BLaER1 (cell line): ENCODE measurements around the gene COL8A1.

Source experiments
- H3K27ac ChIP-seq: shearing (Covaris generic); formaldehyde crosslinking; 2 replicates; pipeline ENCODE4 v1.8.1; 2022
- H3K27me3 ChIP-seq: shearing (Covaris generic); formaldehyde crosslinking; 2 replicates; pipeline ENCODE4 v1.8.1; 2022
- H3K36me3 ChIP-seq: shearing (Covaris generic); formaldehyde crosslinking; 2 replicates; pipeline ENCODE4 v1.8.1; 2022
- H3K4me1 ChIP-seq: shearing (Covaris generic); formaldehyde crosslinking; 2 replicates; pipeline ENCODE4 v1.8.1; 2022
- H3K4me2 ChIP-seq: shearing (Covaris generic); formaldehyde crosslinking; 2 replicates; pipeline ENCODE4 v1.8.1; 2022
- H3K4me3 ChIP-seq: shearing (Covaris generic); formaldehyde crosslinking; 2 replicates; pipeline ENCODE4 v1.8.1; 2022
- H3K9ac ChIP-seq: shearing (Covaris generic); formaldehyde crosslinking; 2 replicates; pipeline ENCODE4 v1.8.1; 2022
- H3K9me3 ChIP-seq: shearing (Covaris generic); formaldehyde crosslinking; 2 replicates; pipeline ENCODE4 v1.8.1; 2022
- H4K20me1 ChIP-seq: shearing (Covaris generic); formaldehyde crosslinking; 2 replicates; pipeline ENCODE4 v1.8.1; 2022
- Cebpa-rat ChIP-seq: shearing (Covaris generic); IDR thresholded peaks from 2 replicates; pipeline ENCODE4 v1.8.1; 2022

COL8A1 gene

GRCh38 chr3:99666201-99666600 lies 27.8 kb downstream of the COL8A1 start:
- H3K4me1 ChIP-seq, result no peaks in the 10 kb centered on the region
- H3K27ac ChIP-seq, result no peak overlapping the region
- no peaks in the 10 kb centered on the region for H4K20me1 ChIP-seq
- TF ChIP-seq Cebpa-rat, result no peak
- no peak overlapping the region for H3K4me2 ChIP-seq
- no peaks in the 10 kb centered on the region for H3K27me3 ChIP-seq
- no peaks in the 10 kb centered on the region for H3K36me3 ChIP-seq
- H3K4me3 ChIP-seq, result no peak overlapping the region
- H3K9ac ChIP-seq, result no peak overlapping the region
- H3K9me3 ChIP-seq, result no peaks in the 10 kb centered on the region

- no peaks in the 10 kb centered on the region for H3K27me3 ChIP-seq
- no peak overlapping the region for H3K4me3 ChIP-seq
- H4K20me1 ChIP-seq, result no peaks in the 10 kb centered on the region
- H3K4me2 ChIP-seq, result no peak overlapping the region
- H3K4me1 ChIP-seq, result no peaks in the 10 kb centered on the region
- no peak overlapping the region for H3K27ac ChIP-seq
- no peak for TF ChIP-seq Cebpa-rat
- H3K9me3 ChIP-seq, result no peaks in the 10 kb centered on the region
- no peak overlapping the region for H3K9ac ChIP-seq
- H3K36me3 ChIP-seq, result no peaks in the 10 kb centered on the region
Measured at GRCh38 chr3:99668044-99668443, 29.6 kb downstream of the COL8A1 start.

- no peak overlapping the region for H3K4me2 ChIP-seq
- no peaks in the 10 kb centered on the region for H3K27me3 ChIP-seq
- TF ChIP-seq Cebpa-rat, result no peak
Measured at GRCh38 chr3:99669879-99670555, 31.6 kb downstream of the COL8A1 start.

GRCh38 chr3:99670556-99670950 lies 32.2 kb downstream of the COL8A1 start:
- Histone ChIP-seq H4K20me1 (no peaks in the 10 kb centered on the region), H3K9ac (no peak overlapping the region), H3K4me3 (no peak overlapping the region), H3K4me1 (no peaks in the 10 kb centered on the region), H3K27me3 (no peaks in the 10 kb centered on the region), H3K4me2 (no peak overlapping the region), H3K36me3 (no peaks in the 10 kb centered on the region), H3K9me3 (no peaks in the 10 kb centered on the region), H3K27ac (no peak overlapping the region)
- TF ChIP-seq Cebpa-rat, result no peak

More at GRCh38 chr3:99669879-99670555, 31.6 kb downstream of the COL8A1 start:
- Histone ChIP-seq H3K9ac (no peak overlapping the region), H3K4me1 (no peaks in the 10 kb centered on the region), H3K4me3 (no peak overlapping the region), H3K27ac (no peak overlapping the region), H3K36me3 (no peaks in the 10 kb centered on the region), H4K20me1 (no peaks in the 10 kb centered on the region), H3K9me3 (no peaks in the 10 kb centered on the region)

GRCh38 chr3:99674086-99674789 lies 35.8 kb downstream of the COL8A1 start:
- Histone ChIP-seq H3K27me3 (no peaks in the 10 kb centered on the region), H3K36me3 (no peaks in the 10 kb centered on the region), H3K4me3 (no peak overlapping the region), H3K4me1 (no peaks in the 10 kb centered on the region), H3K9me3 (no peaks in the 10 kb centered on the region), H3K4me2 (no peak overlapping the region), H3K27ac (no peak overlapping the region), H4K20me1 (no peaks in the 10 kb centered on the region), H3K9ac (no peak overlapping the region)
- TF ChIP-seq Cebpa-rat, result no peak

- H3K27ac ChIP-seq, result no peak overlapping the region
- H3K36me3 ChIP-seq, result no peaks in the 10 kb centered on the region
- H4K20me1 ChIP-seq, result no peaks in the 10 kb centered on the region
- no peak for TF ChIP-seq Cebpa-rat
- H3K9me3 ChIP-seq, result no peaks in the 10 kb centered on the region
- H3K9ac ChIP-seq, result no peak overlapping the region
- H3K4me1 ChIP-seq, result no peaks in the 10 kb centered on the region
- H3K27me3 ChIP-seq, result no peaks in the 10 kb centered on the region
- H3K4me2 ChIP-seq, result no peak overlapping the region
- H3K4me3 ChIP-seq, result no peak overlapping the region
Measured at GRCh38 chr3:99678023-99678422, 39.6 kb downstream of the COL8A1 start.

GRCh38 chr3:99678896-99679295 lies 40.5 kb downstream of the COL8A1 start:
- no peaks in the 10 kb centered on the region for H3K9me3 ChIP-seq
- H3K4me1 ChIP-seq, result no peaks in the 10 kb centered on the region
- no peak overlapping the region for H3K27ac ChIP-seq
- H3K27me3 ChIP-seq, result no peaks in the 10 kb centered on the region
- no peaks in the 10 kb centered on the region for H3K36me3 ChIP-seq
- H3K9ac ChIP-seq, result no peak overlapping the region
- TF ChIP-seq Cebpa-rat, result no peak
- H3K4me2 ChIP-seq, result no peak overlapping the region
- H4K20me1 ChIP-seq, result no peaks in the 10 kb centered on the region
- H3K4me3 ChIP-seq, result no peak overlapping the region

- Histone ChIP-seq H3K9me3 (no peaks in the 10 kb centered on the region), H4K20me1 (no peaks in the 10 kb centered on the region), H3K4me1 (no peaks in the 10 kb centered on the region), H3K4me3 (no peak overlapping the region), H3K27me3 (no peaks in the 10 kb centered on the region), H3K36me3 (no peaks in the 10 kb centered on the region), H3K9ac (no peak overlapping the region), H3K27ac (no peak overlapping the region), H3K4me2 (no peak overlapping the region)
- no peak for TF ChIP-seq Cebpa-rat
Measured at GRCh38 chr3:99681512-99681911, 43.1 kb downstream of the COL8A1 start.

- Histone ChIP-seq H3K27ac (no peak overlapping the region), H3K9me3 (no peaks in the 10 kb centered on the region), H3K36me3 (no peaks in the 10 kb centered on the region), H3K4me1 (no peaks in the 10 kb centered on the region), H3K9ac (no peak overlapping the region), H3K27me3 (no peaks in the 10 kb centered on the region), H4K20me1 (no peaks in the 10 kb centered on the region), H3K4me3 (no peak overlapping the region), H3K4me2 (no peak overlapping the region)
- TF ChIP-seq Cebpa-rat, result no peak
Measured at GRCh38 chr3:99681976-99682375, 43.6 kb downstream of the COL8A1 start.

- Histone ChIP-seq H3K9ac (no peak overlapping the region), H3K4me3 (no peak overlapping the region), H3K4me1 (no peaks in the 10 kb centered on the region), H3K36me3 (no peaks in the 10 kb centered on the region), H3K9me3 (no peaks in the 10 kb centered on the region), H4K20me1 (no peaks in the 10 kb centered on the region), H3K27ac (no peak overlapping the region), H3K4me2 (no peak overlapping the region), H3K27me3 (no peaks in the 10 kb centered on the region)
- TF ChIP-seq Cebpa-rat, result no peak
Measured at GRCh38 chr3:99683465-99683864, 45.1 kb downstream of the COL8A1 start.
